Sigmoid colon (tissue), 7 donors: ENCODE results near the gene PRKCZ. TPM values are rescaled to one million over a fixed set of nuclear protein-coding genes. Genes with fewer than 3 reads are reported as not detected.
A peak's percentile ranks its signal among the peaks of the same experiment; 100 is the strongest.

Experiments used
- DNase-seq: peaks from one replicate; pipeline ENCODE4 v3.0.0-alpha.2; 2019
- H3K27ac ChIP-seq, 4 donors: fragments of 200-600 bp; sonication (generic); one replicate each; pipeline ENCODE4 v1.5.1; 2016 to 2019; ENCODE audit warnings: mild to moderate bottlenecking in 1 of 4
- H3K27me3 ChIP-seq, 3 donors: fragments of 200-600 bp; sonication (generic); one replicate each; pipeline ENCODE4 v1.5.1; 2019; ENCODE audit warnings: mild to moderate bottlenecking in 1 of 3
- H3K36me3 ChIP-seq, 4 donors: fragments of 200-600 bp; sonication (generic); one replicate each; pipeline ENCODE4 v1.5.1; 2016 to 2019
- H3K4me1 ChIP-seq, 4 donors: fragments of 200-600 bp; sonication (generic); one replicate each; pipeline ENCODE4 v1.5.1; 2017 to 2019
- H3K4me3 ChIP-seq, 4 donors: fragments of 200-600 bp; sonication (generic); one replicate each; pipeline ENCODE4 v1.5.1; 2017 to 2019; ENCODE audit warnings: mild to moderate bottlenecking in 2 of 4, moderate library complexity in 1 of 4
- H3K9me3 ChIP-seq, 4 donors: fragments of 200-600 bp in 3 of 4; sonication (generic) in 3 of 4; one replicate each; pipeline versions ENCODE4 v1.5.1 to v1.6.1; 2013 to 2019
- EP300 ChIP-seq, 4 donors: sonication (generic); formaldehyde crosslinking; IDR thresholded peaks; one replicate each; pipeline ENCODE4 v1.6.1; 2017; ENCODE audit warnings: antibody characterized with exemption in 4 of 4
- POLR2A ChIP-seq, 2 donors: fragments of 450-650 bp; IDR thresholded peaks; one replicate each; pipeline ENCODE4 v1.6.1; 2016; ENCODE audit warnings: antibody characterized with exemption in 2 of 2, mild to moderate bottlenecking in 2 of 2, moderate library complexity in 2 of 2
- POLR2AphosphoS5 ChIP-seq, 4 donors: sonication (generic); formaldehyde crosslinking; IDR thresholded peaks; one replicate each; pipeline ENCODE4 v1.6.1; 2017; ENCODE audit warnings: antibody characterized with exemption in 4 of 4
- WGBS, 2 donors: extraction: QIAGEN DNeasy Blood & Tissue Kit; methylation state at CpG; one replicate each; pipeline ENCODE4 v1.1.7; 2013; 5-methylcytosine and 5-hydroxymethylcytosine counted together
- intact Hi-C: fragments of 100-400 bp; cut with DNase I; formaldehyde crosslinking; loops from one replicate; pipeline ENCODE4 v1.15.1; 2023
- polyA plus RNA-seq, 3 donors: library from polyadenylated mRNA; stranded (reverse); fragments of 200-250 nt; gene quantifications; one replicate each; pipeline ENCODE4 v1.2.3, GENCODE V29; 2013
- total RNA-seq, 4 donors: library from RNA; depleted of rRNA; stranded (reverse); fragments of >200 nt; gene quantifications; one replicate each; pipeline ENCODE4 v1.1.0, GENCODE V29; 2016
- TF ChIP-seq, protein P1 (sequence below), 4 experiments: fragments of 450-650 bp in 3 of 4; fragments of 200-600 bp in 1 of 4; IDR thresholded peaks; one replicate each; pipeline ENCODE4 v1.5.1; 2016 to 2019; ENCODE audit warnings: antibody characterized with exemption in 4 of 4, mild to moderate bottlenecking in 3 of 4, moderate library complexity in 2 of 4
- donor health status: healthy with polysubstance abuse.
- donor health status: Bipolar disorder and iron deficiency.
- donor health status: healthy.

PRKCZ gene
- total and polyA plus RNA-seq, 7 donors: 1.4 to 52.9 (median 4.8) TPM

GRCh38 chr1:2070800-2071530, 20.8 kb downstream of the PRKCZ start:
- TF ChIP-seq EP300 (IDR thresholded peaks at IDR 0.05) (no peak), POLR2AphosphoS5 (IDR thresholded peaks at IDR 0.05) (no peak), POLR2A (IDR thresholded peaks at IDR 0.05) (no peak)
- TF ChIP-seq, protein P1, sequence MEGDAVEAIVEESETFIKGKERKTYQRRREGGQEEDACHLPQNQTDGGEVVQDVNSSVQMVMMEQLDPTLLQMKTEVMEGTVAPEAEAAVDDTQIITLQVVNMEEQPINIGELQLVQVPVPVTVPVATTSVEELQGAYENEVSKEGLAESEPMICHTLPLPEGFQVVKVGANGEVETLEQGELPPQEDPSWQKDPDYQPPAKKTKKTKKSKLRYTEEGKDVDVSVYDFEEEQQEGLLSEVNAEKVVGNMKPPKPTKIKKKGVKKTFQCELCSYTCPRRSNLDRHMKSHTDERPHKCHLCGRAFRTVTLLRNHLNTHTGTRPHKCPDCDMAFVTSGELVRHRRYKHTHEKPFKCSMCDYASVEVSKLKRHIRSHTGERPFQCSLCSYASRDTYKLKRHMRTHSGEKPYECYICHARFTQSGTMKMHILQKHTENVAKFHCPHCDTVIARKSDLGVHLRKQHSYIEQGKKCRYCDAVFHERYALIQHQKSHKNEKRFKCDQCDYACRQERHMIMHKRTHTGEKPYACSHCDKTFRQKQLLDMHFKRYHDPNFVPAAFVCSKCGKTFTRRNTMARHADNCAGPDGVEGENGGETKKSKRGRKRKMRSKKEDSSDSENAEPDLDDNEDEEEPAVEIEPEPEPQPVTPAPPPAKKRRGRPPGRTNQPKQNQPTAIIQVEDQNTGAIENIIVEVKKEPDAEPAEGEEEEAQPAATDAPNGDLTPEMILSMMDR (IDR thresholded peaks at IDR 0.05): no peak
- 88 to 89% methylated on average over 36 of the region's 36 CpGs for WGBS, 2 donors
- peaks cover 14 to 76% (median 41%) of the 10 kb centered on the region in 3 donors for H3K27me3 ChIP-seq
- intact Hi-C loops: no loop called here
- no peak overlapping the region for H3K27ac ChIP-seq
- no peaks in the 10 kb centered on the region for H3K9me3 ChIP-seq
- no peaks in the 10 kb centered on the region for H3K36me3 ChIP-seq
- H3K4me1 ChIP-seq: peaks cover 0 to 9% (median 7%) of the 10 kb centered on the region in 4 donors
- H3K4me3 ChIP-seq: no peak overlapping the region
- DNase-seq: no peak

DNA sequence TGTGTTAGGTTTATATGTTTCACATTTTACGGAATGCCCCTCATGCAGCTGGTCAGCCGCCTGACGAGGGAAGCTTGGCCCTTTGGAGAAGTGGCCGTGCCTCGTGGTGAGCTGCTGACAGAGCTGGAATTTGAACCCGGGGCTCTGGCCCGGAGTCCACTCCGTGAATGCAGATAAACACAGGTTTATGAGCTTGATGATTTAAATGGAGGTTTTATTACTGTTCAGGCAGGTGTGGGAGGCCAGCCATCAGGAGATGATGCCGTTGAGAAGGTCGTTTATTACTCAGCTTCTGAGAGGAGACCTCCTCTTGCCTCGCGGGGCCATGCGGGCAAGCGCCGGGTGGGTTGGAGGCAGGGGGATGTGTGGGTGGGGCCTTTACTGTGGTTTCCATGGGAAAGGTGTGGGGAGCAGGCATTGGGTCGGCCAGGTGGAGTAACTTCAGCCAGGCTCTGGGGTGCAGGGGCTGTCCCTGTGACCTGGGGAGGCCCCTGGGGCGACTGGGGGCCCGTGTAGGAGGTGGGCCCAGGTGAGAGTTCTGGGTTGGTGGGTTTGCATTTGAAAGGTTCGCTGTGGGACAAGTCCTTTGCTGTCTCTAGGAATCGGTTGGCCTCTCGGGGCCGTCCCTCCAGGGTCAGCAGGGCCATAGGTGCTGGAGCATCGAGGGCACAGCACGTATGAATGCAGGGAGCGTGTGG, 22.0 kb downstream of the PRKCZ start:
- WGBS, 2 donors: 31 to 60% methylated on average over 25 of the region's 25 CpGs
- intact Hi-C loops: no loop called here
- H3K36me3 ChIP-seq: no peaks in the 10 kb centered on the region
- DNase-seq: no peak
- peaks cover 0 to 2% (median under 1%) of the 10 kb centered on the region in 4 donors for H3K9me3 ChIP-seq
- H3K4me1 ChIP-seq: peaks cover 0 to 9% (median 7%) of the 10 kb centered on the region in 4 donors
- H3K27me3 ChIP-seq: peaks cover 14 to 87% (median 41%) of the 10 kb centered on the region in 3 donors
- no peak for TF ChIP-seq EP300 (IDR thresholded peaks at IDR 0.05)
- TF ChIP-seq, protein P1 (IDR thresholded peaks at IDR 0.05): no peak
- TF ChIP-seq POLR2AphosphoS5 (IDR thresholded peaks at IDR 0.05): no peak
- no peak for TF ChIP-seq POLR2A (IDR thresholded peaks at IDR 0.05)
- H3K27ac ChIP-seq: no peak overlapping the region
- H3K4me3 ChIP-seq: no peak overlapping the region

- Histone ChIP-seq H3K4me3 (no peak overlapping the region), H3K4me1 (peaks cover 0 to 9% (median 7%) of the 10 kb centered on the region in 4 donors), H3K36me3 (no peaks in the 10 kb centered on the region), H3K9me3 (peaks cover 1 to 8% (median 5%) of the 10 kb centered on the region in 4 donors), H3K27me3 (peaks cover 14 to 90% (median 41%) of the 10 kb centered on the region in 3 donors), H3K27ac (no peak overlapping the region)
- 92% methylated on average over 14 of the region's 14 CpGs for WGBS, 2 donors
- DNase-seq: no peak
- intact Hi-C loops: no loop called here
- TF ChIP-seq POLR2A (IDR thresholded peaks at IDR 0.05) (no peak), EP300 (IDR thresholded peaks at IDR 0.05) (no peak), POLR2AphosphoS5 (IDR thresholded peaks at IDR 0.05) (no peak)
- TF ChIP-seq, protein P1 (IDR thresholded peaks at IDR 0.05): no peak
Measured at GRCh38 chr1:2072891-2073290, 22.7 kb downstream of the PRKCZ start.

DNA sequence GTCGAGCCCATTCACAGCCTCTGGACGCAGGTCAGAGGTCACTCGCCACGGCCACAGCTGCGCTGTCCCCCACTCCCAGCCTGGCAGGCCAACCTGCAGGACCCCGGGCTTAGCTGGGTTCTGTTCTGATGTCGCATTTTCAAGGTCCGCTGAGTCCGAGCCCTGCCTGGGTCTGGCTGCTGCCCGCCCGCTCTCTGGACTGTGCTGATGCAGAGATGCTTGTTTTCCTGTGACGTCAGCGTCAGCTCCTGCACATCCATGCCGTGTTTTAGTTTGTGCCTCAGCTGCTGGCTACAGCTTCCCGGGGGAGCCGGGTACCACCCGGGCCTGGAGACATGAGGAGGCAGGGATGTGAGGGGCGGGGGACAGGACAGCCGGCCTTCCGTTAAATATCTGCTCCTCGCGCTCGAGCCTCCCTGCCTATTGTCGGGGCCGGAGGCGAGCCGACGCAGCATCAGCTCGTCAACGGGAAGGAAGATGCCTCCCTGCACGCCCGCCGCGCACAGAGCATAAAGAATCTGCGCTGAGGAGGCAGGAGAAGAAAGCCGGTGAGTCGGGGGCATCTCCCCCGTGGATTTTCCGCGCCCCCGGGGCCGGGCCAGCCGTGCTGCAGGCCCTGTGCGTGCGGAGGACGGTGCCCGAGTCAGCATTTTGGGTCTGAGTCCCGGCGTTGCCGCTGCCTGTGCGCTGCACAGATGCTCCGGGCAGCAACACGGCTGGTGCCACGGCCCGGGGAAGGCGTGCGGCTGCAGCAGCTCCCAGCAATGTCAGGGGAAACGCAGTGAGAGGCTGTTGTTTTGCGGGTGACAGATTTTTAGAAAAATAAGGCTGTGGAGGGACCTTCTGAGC, 23.4 kb downstream of the PRKCZ start:
- TF ChIP-seq POLR2A (IDR thresholded peaks at IDR 0.05) (no peak), POLR2AphosphoS5 (IDR thresholded peaks at IDR 0.05) (no peak), EP300 (IDR thresholded peaks at IDR 0.05) (no peak)
- TF ChIP-seq, protein P1 (IDR thresholded peaks at IDR 0.05): no peak
- Histone ChIP-seq H3K4me3 (peak overlapping the region in 3 of 4 donors; percentile 17 to 40 (median 39)), H3K36me3 (no peaks in the 10 kb centered on the region), H3K27ac (no peak overlapping the region), H3K4me1 (peaks cover 0 to 9% (median 7%) of the 10 kb centered on the region in 4 donors), H3K27me3 (peaks cover 14 to 89% (median 41%) of the 10 kb centered on the region in 3 donors), H3K9me3 (peaks cover 7 to 15% (median 10%) of the 10 kb centered on the region in 4 donors)
- intact Hi-C loops: no loop called here
- 77 to 85% methylated on average over 59 of the region's 59 CpGs for WGBS, 2 donors
- no peak for DNase-seq
